GM10248 (cell line): ENCODE data around the gene HSDL2.

Source experiments
- CTCF ChIA-PET: fragments of 300-600 bp; sonication (Branson Sonifier 250); formaldehyde crosslinking; extraction: SDS; loops from one replicate; lab custom pipeline; 2021; ENCODE audit warnings: antibody characterized with exemption; lab: Yijun Ruan, JAX
- POLR2A ChIA-PET: fragments of 350-650 bp; sonication (Branson Sonifier 250); formaldehyde crosslinking; extraction: SDS; loops from one replicate; lab custom pipeline; 2020; ENCODE audit warnings: antibody characterized with exemption; lab: Yijun Ruan, JAX
- DNase-seq: peaks from one replicate; pipeline ENCODE4 v3.0.0; 2012; ENCODE audit errors: extremely low spot score
- CTCF ChIP-seq: IDR thresholded peaks from 2 replicates; pipeline ENCODE4 v1.5.1; 2012; ENCODE audit warnings: mild to moderate bottlenecking, low read depth; ENCODE audit errors: extremely low read depth, missing control alignments, control extremely low read depth

HSDL2 gene

GRCh38 chr9:112348257-112349007 is 31.5 kb upstream of the HSDL2 start:
- DNase-seq, result peak; percentile 24
- no peak for TF ChIP-seq CTCF
- POLR2A ChIA-PET, result no interaction called here
- CTCF ChIA-PET, result interaction anchor here (1.2 kb wide), 1 partner anchor 251 kb away, joined by 3 read pairs; no protein-coding TSS in a partner anchor

GRCh38 chr9:112349008-112349333 is 30.9 kb upstream of the HSDL2 start:
- ChIA-PET CTCF (interaction anchor here (3.2 kb wide), 1 partner anchor 12 kb away, joined by 19 read pairs; no protein-coding TSS in a partner anchor), POLR2A (no interaction called here)
- DNase-seq, result no peak
- no peak for TF ChIP-seq CTCF

- TF ChIP-seq CTCF, result no peak
- CTCF ChIA-PET, result interaction anchor here (0.7 to 3.2 kb wide), 3 partner anchors 9 to 253 kb away, joined by 3 to 19 read pairs (median 3); no protein-coding TSS in a partner anchor
- POLR2A ChIA-PET, result no interaction called here
- DNase-seq, result no peak
These were observed 28.7 kb upstream of the HSDL2 start for GRCh38 chr9:112351184-112351583.

- CTCF ChIA-PET, result interaction anchor here (0.7 to 3.2 kb wide), 2 partner anchors 9 to 10 kb away, joined by 3 to 19 read pairs; no protein-coding TSS in a partner anchor
- DNase-seq, result no peak
- no peak for TF ChIP-seq CTCF
- POLR2A ChIA-PET, result no interaction called here
These were observed 27.7 kb upstream of the HSDL2 start for GRCh38 chr9:112352209-112352608.

GRCh38 chr9:112354081-112354743 is 25.7 kb upstream of the HSDL2 start:
- ChIA-PET POLR2A (no interaction called here), CTCF (interaction anchor here (0.8 to 1.2 kb wide), 2 partner anchors 15 to 461 kb away, joined by 3 read pairs; no protein-coding TSS in a partner anchor)
- DNase-seq, result no peak
- no peak for TF ChIP-seq CTCF

GRCh38 chr9:112355427-112355897 is 24.4 kb upstream of the HSDL2 start:
- ChIA-PET POLR2A (interaction anchor here (0.6 to 0.7 kb wide), 2 partner anchors 33 to 446 kb away, joined by 3 to 8 read pairs; no protein-coding TSS in a partner anchor), CTCF (interaction anchor here (0.6 to 3.7 kb wide), 4 partner anchors 11 to 741 kb away, joined by 3 to 11 read pairs (median 4); no protein-coding TSS in a partner anchor)
- TF ChIP-seq CTCF, result no peak
- peak; percentile 29 for DNase-seq
